Measurements from ENCODE around the gene PARD3. TPM values are rescaled to one million over a fixed set of nuclear protein-coding genes. Genes with fewer than 3 reads are reported as not detected.

The PARD3 gene
- polyA plus RNA-seq, 1 donor from 2014 or later = 12.4 TPM

DNA sequence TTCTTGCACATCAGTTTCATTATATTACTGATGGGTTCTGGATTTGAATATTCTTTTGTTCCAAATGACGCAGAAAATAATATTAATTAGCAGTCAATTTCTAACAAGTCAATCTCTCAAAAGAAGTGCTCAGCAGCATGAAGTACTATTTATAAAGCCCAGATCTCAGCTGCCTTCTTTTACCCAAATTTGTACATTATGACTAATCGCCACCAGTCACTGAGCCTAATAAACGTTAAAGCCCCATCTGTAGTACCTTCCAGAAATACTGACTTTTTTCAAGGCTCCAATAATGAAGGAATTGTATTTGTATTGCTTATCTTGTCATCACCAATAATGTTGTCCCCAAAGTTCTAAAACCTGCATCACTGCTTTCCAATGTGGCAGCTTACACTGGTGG, 540.2 kb downstream of the PARD3 start:
- Histone ChIP-seq H3K9me3 (ENCODE audit: low read length) (no peaks in the 10 kb centered on the region), H2AFZ (ENCODE audit: low read depth, low read length) (no peak overlapping the region)

DNA sequence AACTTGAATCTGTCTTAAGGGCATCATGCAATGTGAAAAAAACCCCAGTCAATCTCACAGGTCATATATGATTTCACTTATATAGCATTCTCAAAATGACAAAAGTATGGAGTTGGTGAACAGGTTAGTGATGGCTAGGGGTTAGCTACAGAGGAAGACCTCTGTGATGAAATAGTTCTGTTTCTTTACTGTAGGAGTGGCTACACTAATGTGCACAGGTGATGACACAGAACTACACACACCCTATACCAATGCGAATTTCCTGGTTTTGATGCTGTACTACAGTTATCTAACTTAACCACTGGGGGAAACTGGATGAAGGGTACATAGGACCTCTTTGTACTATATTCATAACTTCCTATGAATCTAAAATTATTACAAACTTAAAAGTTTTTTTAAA, 541.8 kb downstream of the PARD3 start:
- Histone ChIP-seq H3K4me2 (ENCODE audit: low read length) (no peak overlapping the region), H3K9me2 (ENCODE audit: insufficient read depth, low read length) (no peaks in the 10 kb centered on the region), H3K27ac (ENCODE audit: low read length) (no peak overlapping the region), H3K9me3 (ENCODE audit: low read length) (no peaks in the 10 kb centered on the region), H3K27me3 (ENCODE audit: insufficient read depth, low read depth, low read length) (no peaks in the 10 kb centered on the region), H3K79me2 (replicated peaks; ENCODE audit: insufficient read depth, low read length) (no peaks in the 10 kb centered on the region), H3K4me3 (ENCODE audit: low read length) (no peak overlapping the region), H3K9ac (ENCODE audit: low read length) (no peak overlapping the region), H4K20me1 (ENCODE audit: insufficient read depth) (no peaks in the 10 kb centered on the region), H3K36me3 (ENCODE audit: insufficient read depth, low read length) (no peaks in the 10 kb centered on the region), H3F3A (ENCODE audit: insufficient read depth, low read length, poor library complexity, severe bottlenecking) (no peaks in the 10 kb centered on the region), H2AFZ (ENCODE audit: low read depth, low read length) (no peak overlapping the region)
- TF ChIP-seq, protein P1, sequence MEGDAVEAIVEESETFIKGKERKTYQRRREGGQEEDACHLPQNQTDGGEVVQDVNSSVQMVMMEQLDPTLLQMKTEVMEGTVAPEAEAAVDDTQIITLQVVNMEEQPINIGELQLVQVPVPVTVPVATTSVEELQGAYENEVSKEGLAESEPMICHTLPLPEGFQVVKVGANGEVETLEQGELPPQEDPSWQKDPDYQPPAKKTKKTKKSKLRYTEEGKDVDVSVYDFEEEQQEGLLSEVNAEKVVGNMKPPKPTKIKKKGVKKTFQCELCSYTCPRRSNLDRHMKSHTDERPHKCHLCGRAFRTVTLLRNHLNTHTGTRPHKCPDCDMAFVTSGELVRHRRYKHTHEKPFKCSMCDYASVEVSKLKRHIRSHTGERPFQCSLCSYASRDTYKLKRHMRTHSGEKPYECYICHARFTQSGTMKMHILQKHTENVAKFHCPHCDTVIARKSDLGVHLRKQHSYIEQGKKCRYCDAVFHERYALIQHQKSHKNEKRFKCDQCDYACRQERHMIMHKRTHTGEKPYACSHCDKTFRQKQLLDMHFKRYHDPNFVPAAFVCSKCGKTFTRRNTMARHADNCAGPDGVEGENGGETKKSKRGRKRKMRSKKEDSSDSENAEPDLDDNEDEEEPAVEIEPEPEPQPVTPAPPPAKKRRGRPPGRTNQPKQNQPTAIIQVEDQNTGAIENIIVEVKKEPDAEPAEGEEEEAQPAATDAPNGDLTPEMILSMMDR (IDR thresholded peaks at IDR 0.05; ENCODE audit: poor library complexity, severe bottlenecking) = no peak
- TF ChIP-seq RAD21 (conservative IDR thresholded peaks at IDR 0.05) = no peak
- TF ChIP-seq SMC3 (conservative IDR thresholded peaks at IDR 0.05; ENCODE audit: poor library complexity) = no peak
- no peak for TF ChIP-seq TAF1 (IDR thresholded peaks at IDR 0.05; ENCODE audit: low read depth)
- no peak for TF ChIP-seq EZH2 (IDR thresholded peaks at IDR 0.05; ENCODE audit: borderline replicate concordance, insufficient read depth, low read length, poor library complexity, severe bottlenecking)
- TF ChIP-seq, protein P2, sequence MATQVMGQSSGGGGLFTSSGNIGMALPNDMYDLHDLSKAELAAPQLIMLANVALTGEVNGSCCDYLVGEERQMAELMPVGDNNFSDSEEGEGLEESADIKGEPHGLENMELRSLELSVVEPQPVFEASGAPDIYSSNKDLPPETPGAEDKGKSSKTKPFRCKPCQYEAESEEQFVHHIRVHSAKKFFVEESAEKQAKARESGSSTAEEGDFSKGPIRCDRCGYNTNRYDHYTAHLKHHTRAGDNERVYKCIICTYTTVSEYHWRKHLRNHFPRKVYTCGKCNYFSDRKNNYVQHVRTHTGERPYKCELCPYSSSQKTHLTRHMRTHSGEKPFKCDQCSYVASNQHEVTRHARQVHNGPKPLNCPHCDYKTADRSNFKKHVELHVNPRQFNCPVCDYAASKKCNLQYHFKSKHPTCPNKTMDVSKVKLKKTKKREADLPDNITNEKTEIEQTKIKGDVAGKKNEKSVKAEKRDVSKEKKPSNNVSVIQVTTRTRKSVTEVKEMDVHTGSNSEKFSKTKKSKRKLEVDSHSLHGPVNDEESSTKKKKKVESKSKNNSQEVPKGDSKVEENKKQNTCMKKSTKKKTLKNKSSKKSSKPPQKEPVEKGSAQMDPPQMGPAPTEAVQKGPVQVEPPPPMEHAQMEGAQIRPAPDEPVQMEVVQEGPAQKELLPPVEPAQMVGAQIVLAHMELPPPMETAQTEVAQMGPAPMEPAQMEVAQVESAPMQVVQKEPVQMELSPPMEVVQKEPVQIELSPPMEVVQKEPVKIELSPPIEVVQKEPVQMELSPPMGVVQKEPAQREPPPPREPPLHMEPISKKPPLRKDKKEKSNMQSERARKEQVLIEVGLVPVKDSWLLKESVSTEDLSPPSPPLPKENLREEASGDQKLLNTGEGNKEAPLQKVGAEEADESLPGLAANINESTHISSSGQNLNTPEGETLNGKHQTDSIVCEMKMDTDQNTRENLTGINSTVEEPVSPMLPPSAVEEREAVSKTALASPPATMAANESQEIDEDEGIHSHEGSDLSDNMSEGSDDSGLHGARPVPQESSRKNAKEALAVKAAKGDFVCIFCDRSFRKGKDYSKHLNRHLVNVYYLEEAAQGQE (IDR thresholded peaks at IDR 0.05; ENCODE audit: borderline replicate concordance) = no peak
- TF ChIP-seq POLR2AphosphoS5 (IDR thresholded peaks at IDR 0.05) = no peak
- TF ChIP-seq MXI1 (conservative IDR thresholded peaks at IDR 0.05; ENCODE audit: poor library complexity, severe bottlenecking) = no peak
- no peak for TF ChIP-seq EP300 (conservative IDR thresholded peaks at IDR 0.05; ENCODE audit: poor library complexity, severe bottlenecking)

More for the DNA sequence above, 540.2 kb downstream of the PARD3 start:
- Histone ChIP-seq H3K9me2 (ENCODE audit: insufficient read depth, low read length) (no peaks in the 10 kb centered on the region), H3K9ac (ENCODE audit: low read length) (no peak overlapping the region), H3K36me3 (ENCODE audit: insufficient read depth, low read length) (no peaks in the 10 kb centered on the region), H4K20me1 (ENCODE audit: insufficient read depth) (no peaks in the 10 kb centered on the region), H3K79me2 (replicated peaks; ENCODE audit: insufficient read depth, low read length) (no peaks in the 10 kb centered on the region), H3K4me2 (ENCODE audit: low read length) (no peak overlapping the region), H3K4me3 (ENCODE audit: low read length) (no peak overlapping the region), H3K27me3 (ENCODE audit: insufficient read depth, low read depth, low read length) (no peaks in the 10 kb centered on the region), H3F3A (ENCODE audit: insufficient read depth, low read length, poor library complexity, severe bottlenecking) (no peaks in the 10 kb centered on the region), H3K27ac (ENCODE audit: low read length) (no peak overlapping the region)
- TF ChIP-seq RAD21 (conservative IDR thresholded peaks at IDR 0.05) (no peak), POLR2AphosphoS5 (IDR thresholded peaks at IDR 0.05) (no peak), TAF1 (IDR thresholded peaks at IDR 0.05; ENCODE audit: low read depth) (no peak), EP300 (conservative IDR thresholded peaks at IDR 0.05; ENCODE audit: poor library complexity, severe bottlenecking) (no peak), EZH2 (IDR thresholded peaks at IDR 0.05; ENCODE audit: borderline replicate concordance, insufficient read depth, low read length, poor library complexity, severe bottlenecking) (no peak), MXI1 (conservative IDR thresholded peaks at IDR 0.05; ENCODE audit: poor library complexity, severe bottlenecking) (no peak), SMC3 (conservative IDR thresholded peaks at IDR 0.05; ENCODE audit: poor library complexity) (no peak)
- TF ChIP-seq, protein P2 (IDR thresholded peaks at IDR 0.05; ENCODE audit: borderline replicate concordance) = no peak
- TF ChIP-seq, protein P1 (IDR thresholded peaks at IDR 0.05; ENCODE audit: poor library complexity, severe bottlenecking) = no peak
